Ovary (tissue), 3 donors: ENCODE results near the gene SEMA5B.

Experiments used
- EP300 ChIP-seq: sonication (generic); formaldehyde crosslinking; IDR thresholded peaks from one replicate; pipeline ENCODE4 v1.6.1; 2017; ENCODE audit warnings: antibody characterized with exemption
- TF ChIP-seq, protein P1 (sequence below), 3 donors: fragments of 450-650 bp in 2 of 3; fragments of 200-600 bp in 1 of 3; IDR thresholded peaks; one replicate each; pipeline versions ENCODE4 v1.5.1 to v1.8.0; 2016 to 2022; ENCODE audit warnings: antibody characterized with exemption in 3 of 3, mild to moderate bottlenecking in 1 of 3
- donor health status: DM: no; HTN: no; CAD: no.

GRCh38 chr3:122898298-122898697 is 129.3 kb downstream of the SEMA5B start:
- TF ChIP-seq, protein P1, sequence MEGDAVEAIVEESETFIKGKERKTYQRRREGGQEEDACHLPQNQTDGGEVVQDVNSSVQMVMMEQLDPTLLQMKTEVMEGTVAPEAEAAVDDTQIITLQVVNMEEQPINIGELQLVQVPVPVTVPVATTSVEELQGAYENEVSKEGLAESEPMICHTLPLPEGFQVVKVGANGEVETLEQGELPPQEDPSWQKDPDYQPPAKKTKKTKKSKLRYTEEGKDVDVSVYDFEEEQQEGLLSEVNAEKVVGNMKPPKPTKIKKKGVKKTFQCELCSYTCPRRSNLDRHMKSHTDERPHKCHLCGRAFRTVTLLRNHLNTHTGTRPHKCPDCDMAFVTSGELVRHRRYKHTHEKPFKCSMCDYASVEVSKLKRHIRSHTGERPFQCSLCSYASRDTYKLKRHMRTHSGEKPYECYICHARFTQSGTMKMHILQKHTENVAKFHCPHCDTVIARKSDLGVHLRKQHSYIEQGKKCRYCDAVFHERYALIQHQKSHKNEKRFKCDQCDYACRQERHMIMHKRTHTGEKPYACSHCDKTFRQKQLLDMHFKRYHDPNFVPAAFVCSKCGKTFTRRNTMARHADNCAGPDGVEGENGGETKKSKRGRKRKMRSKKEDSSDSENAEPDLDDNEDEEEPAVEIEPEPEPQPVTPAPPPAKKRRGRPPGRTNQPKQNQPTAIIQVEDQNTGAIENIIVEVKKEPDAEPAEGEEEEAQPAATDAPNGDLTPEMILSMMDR (IDR thresholded peaks at IDR 0.05) = no peak
- TF ChIP-seq EP300 = no peak
